ENCODE results near the gene NUDCD3.

- TF ChIP-seq EZH2phosphoT487 (IDR thresholded peaks at IDR 0.05; ENCODE audit: low read depth, severe bottlenecking, unreplicated experiment): no peak
- TF ChIP-seq CTCF (IDR thresholded peaks at IDR 0.05; ENCODE audit: poor library complexity): no peak
Measured at GRCh38 chr7:44465490-44465889, 25.0 kb downstream of the NUDCD3 start.
